Upper lobe of right lung (tissue), 1 donor: Measurements from ENCODE around the gene INPP1. TPM values are rescaled to one million over a fixed set of nuclear protein-coding genes. Genes with fewer than 3 reads are reported as not detected.
"Not testable (repeated sequence)": the region's sequence is repeated elsewhere in the genome, so short reads cannot be mapped to it uniquely, and the experiment has no call there.

Experiments
- ATAC-seq: fragments of 200-7000 bp; cut with Tn5 transposase; one replicate; pipeline ENCODE4 v1.9.1; 2020; ENCODE audit warnings: mild to moderate bottlenecking, moderate library complexity
- DNase-seq: peaks from one replicate; pipeline ENCODE4 v3.0.0-alpha.2; 2020
- H3K27ac ChIP-seq: fragments of 200-600 bp; one replicate; pipeline ENCODE4 v1.8.0; 2022
- H3K27me3 ChIP-seq: fragments of 200-600 bp; one replicate; pipeline ENCODE4 v1.8.0; 2022; ENCODE audit warnings: mild to moderate bottlenecking
- H3K36me3 ChIP-seq: fragments of 200-600 bp; one replicate; pipeline ENCODE4 v1.8.0; 2022
- H3K4me1 ChIP-seq: fragments of 200-600 bp; one replicate; pipeline ENCODE4 v1.8.0; 2022
- H3K4me3 ChIP-seq: fragments of 200-600 bp; one replicate; pipeline ENCODE4 v1.8.0; 2022; ENCODE audit warnings: mild to moderate bottlenecking
- H3K9me3 ChIP-seq: fragments of 200-600 bp; one replicate; pipeline ENCODE4 v1.8.0; 2022
- intact Hi-C: fragments of 100-400 bp; cut with DNase I; formaldehyde crosslinking; loops from one replicate; pipeline ENCODE4 v1.11.0; 2022
- total RNA-seq: library from RNA; stranded (reverse); fragmentation: NEBNext Ultra II Directional; extraction: Animal tissue kit (Norgen Biotek cat#: 25700); gene quantifications from one replicate; pipeline ENCODE4 v1.2.1, GENCODE V29; 2021
- TF ChIP-seq, protein P1 (sequence below): fragments of 200-600 bp; IDR thresholded peaks from one replicate; pipeline ENCODE4 v1.8.0; 2022; ENCODE audit warnings: antibody characterized with exemption
- donor health status: DM: no; HTN: yes; CAD: no; lungs with severe emphysema.

INPP1 gene
- total RNA-seq, 1 donor from 2014 or later = 38.1 TPM

DNA sequence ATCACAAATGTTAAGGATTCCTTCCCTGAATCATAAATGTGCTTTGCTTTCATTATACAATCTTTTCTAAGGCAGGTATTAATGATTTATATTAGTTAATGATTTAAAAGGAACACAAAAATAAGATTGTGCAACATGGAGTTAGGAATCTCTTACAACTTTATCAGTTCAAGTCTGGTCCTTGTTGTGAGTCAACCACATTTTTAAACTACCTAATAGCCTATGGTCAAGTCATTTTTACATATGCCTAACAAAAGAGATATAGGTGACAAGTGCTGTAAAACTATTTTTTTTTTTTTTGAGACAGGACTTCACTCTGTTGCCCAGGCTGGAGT is 8.2 kb upstream of the INPP1 start:
- ATAC-seq (no peak), DNase-seq (no peak)
- peaks cover 4% of the 10 kb centered on the region for H3K4me1 ChIP-seq
- TF ChIP-seq, protein P1, sequence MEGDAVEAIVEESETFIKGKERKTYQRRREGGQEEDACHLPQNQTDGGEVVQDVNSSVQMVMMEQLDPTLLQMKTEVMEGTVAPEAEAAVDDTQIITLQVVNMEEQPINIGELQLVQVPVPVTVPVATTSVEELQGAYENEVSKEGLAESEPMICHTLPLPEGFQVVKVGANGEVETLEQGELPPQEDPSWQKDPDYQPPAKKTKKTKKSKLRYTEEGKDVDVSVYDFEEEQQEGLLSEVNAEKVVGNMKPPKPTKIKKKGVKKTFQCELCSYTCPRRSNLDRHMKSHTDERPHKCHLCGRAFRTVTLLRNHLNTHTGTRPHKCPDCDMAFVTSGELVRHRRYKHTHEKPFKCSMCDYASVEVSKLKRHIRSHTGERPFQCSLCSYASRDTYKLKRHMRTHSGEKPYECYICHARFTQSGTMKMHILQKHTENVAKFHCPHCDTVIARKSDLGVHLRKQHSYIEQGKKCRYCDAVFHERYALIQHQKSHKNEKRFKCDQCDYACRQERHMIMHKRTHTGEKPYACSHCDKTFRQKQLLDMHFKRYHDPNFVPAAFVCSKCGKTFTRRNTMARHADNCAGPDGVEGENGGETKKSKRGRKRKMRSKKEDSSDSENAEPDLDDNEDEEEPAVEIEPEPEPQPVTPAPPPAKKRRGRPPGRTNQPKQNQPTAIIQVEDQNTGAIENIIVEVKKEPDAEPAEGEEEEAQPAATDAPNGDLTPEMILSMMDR = no peak
- H3K4me3 ChIP-seq = no peak overlapping the region
- intact Hi-C loops = no loop called here
- H3K9me3 ChIP-seq = no peaks in the 10 kb centered on the region
- no peak overlapping the region for H3K27ac ChIP-seq
- H3K36me3 ChIP-seq = no peaks in the 10 kb centered on the region
- H3K27me3 ChIP-seq = no peaks in the 10 kb centered on the region

DNA sequence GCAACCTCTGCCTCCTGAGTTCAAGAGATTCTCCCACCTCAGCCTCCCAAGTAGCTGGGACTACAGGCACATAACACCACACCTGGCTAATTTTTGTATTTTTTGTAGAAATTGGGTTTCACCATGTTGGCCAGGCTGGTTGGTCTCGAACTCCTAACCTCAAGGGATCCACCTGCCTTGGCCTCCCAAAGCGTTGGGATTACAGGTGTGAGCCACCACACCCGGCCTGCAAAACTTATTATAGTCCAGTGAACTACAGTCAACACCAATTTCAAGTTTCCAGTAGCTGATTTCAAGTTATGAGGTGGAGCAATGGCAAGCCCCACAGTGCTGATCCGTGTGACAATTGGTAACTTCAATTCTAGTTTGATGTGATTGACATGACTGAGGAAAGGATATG is 7.8 kb upstream of the INPP1 start:
- H3K27me3 ChIP-seq, H3K9me3 ChIP-seq, H3K36me3 ChIP-seq, H3K4me1 ChIP-seq, intact Hi-C loops, DNase-seq, H3K27ac ChIP-seq, ATAC-seq, H3K4me3 ChIP-seq: not testable (repeated sequence)

DNA sequence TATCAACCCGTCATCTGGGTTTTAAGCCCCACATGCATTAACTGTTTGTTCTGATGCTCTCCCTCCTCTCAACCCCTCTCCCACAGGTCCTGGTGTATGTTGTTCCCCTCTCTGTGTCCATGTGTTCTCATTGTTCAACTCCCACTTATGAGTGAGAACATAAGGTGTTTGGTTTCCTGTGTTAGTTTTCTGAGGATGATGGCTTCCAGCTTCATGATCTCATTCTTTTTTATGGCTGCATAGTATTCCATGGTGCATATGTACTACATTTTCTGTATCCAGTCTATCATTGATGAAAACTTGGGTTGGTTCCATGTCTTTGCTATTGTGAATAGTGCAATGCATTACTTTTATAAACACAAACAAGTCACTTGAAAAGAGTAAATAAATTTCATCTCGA is 7.0 kb upstream of the INPP1 start:
- no peak for DNase-seq
- intact Hi-C loops = no loop called here
- H3K4me3 ChIP-seq = no peak overlapping the region
- no peak for ATAC-seq
- no peaks in the 10 kb centered on the region for H3K36me3 ChIP-seq
- no peaks in the 10 kb centered on the region for H3K27me3 ChIP-seq
- no peak overlapping the region for H3K27ac ChIP-seq
- H3K9me3 ChIP-seq = no peaks in the 10 kb centered on the region
- peaks cover 4% of the 10 kb centered on the region for H3K4me1 ChIP-seq
- TF ChIP-seq, protein P1 = no peak

DNA sequence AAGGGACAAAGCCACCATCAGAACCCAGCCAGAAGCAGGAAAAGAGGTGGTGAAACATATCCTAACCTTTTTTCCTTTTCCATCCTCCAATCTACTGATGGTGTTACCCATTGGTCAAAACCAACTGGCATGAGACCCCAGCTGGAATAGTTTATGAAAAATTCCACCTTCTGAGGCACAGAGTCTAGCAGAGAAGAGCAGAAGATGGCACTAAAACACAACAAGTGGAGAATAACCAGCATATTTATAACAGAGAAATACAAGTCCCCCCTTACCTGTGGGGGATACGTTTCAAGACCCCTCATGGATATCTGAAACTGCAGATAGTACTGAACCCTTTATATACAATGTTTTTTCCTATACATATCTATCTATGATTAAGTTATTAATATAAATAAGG is 4.9 kb upstream of the INPP1 start:
- intact Hi-C loops = no loop called here
- TF ChIP-seq, protein P1 = no peak
- no peak overlapping the region for H3K4me3 ChIP-seq
- H3K27me3 ChIP-seq = no peaks in the 10 kb centered on the region
- no peak for ATAC-seq
- H3K4me1 ChIP-seq = peaks cover 4% of the 10 kb centered on the region
- no peak for DNase-seq
- H3K27ac ChIP-seq = no peak overlapping the region
- no peaks in the 10 kb centered on the region for H3K9me3 ChIP-seq
- no peaks in the 10 kb centered on the region for H3K36me3 ChIP-seq

DNA sequence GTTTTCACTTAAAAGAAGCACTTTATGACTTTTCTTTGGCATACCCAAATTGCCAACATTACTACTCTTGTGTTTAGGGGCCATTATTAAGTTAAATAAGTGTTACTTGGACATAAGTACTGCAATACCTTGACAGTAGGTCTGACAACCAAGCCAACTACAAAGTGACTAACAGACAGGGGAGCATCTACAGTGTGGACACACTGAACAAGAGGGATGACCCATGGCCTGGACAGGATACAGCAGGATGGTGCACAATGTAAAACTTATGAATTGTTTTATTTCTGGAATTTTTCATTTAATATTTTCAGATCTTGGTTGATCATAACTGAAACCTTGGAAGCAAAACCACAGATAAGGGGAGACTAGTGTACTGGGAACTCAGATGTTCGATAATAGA is 4.0 kb upstream of the INPP1 start:
- Histone ChIP-seq H3K27me3 (no peaks in the 10 kb centered on the region), H3K27ac (no peak overlapping the region), H3K9me3 (no peaks in the 10 kb centered on the region), H3K4me3 (no peak overlapping the region), H3K36me3 (no peaks in the 10 kb centered on the region), H3K4me1 (peaks cover 1% of the 10 kb centered on the region)
- TF ChIP-seq, protein P1 = no peak
- no peak for ATAC-seq
- intact Hi-C loops = no loop called here
- DNase-seq = no peak

DNA sequence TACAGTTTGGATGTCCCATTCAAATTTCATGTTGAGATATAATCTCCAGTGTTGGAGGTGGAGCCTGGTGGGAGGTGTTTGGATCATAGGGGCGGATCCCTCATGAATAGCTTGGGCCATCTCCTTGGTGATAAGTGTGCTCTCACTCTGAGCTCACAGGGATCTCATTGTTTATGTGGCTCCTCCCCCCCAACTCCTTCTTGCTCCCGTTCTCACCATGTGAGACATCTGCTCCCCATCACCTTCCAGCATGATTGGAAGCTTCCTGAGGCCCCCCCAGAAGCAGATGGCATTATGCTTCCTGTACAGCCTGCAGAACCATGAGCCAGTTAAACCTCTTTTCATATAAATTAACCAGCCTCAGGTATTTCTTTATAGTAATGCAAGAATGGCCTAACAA is 3.0 kb upstream of the INPP1 start:
- H3K27me3 ChIP-seq = no peaks in the 10 kb centered on the region
- no peaks in the 10 kb centered on the region for H3K36me3 ChIP-seq
- no peaks in the 10 kb centered on the region for H3K9me3 ChIP-seq
- H3K4me3 ChIP-seq = no peak overlapping the region
- TF ChIP-seq, protein P1 = no peak
- DNase-seq = no peak
- H3K27ac ChIP-seq = no peak overlapping the region
- intact Hi-C loops = no loop called here
- ATAC-seq = no peak
- H3K4me1 ChIP-seq = peaks cover 10% of the 10 kb centered on the region
